ENCODE measurements around the gene FTO. TPM values are rescaled to one million over a fixed set of nuclear protein-coding genes. Genes with fewer than 3 reads are reported as not detected.

FTO gene
- total RNA-seq, 4 donors from 2014 or later = 125 to 182 (median 164) TPM

GRCh38 chr16:53952215-53953208 lies 248.6 kb downstream of the FTO start:
- Histone ChIP-seq H3K27ac (no peak overlapping the region), H3K4me3 (replicated peaks in 1 of 3) (no peak overlapping the region), H3K4me1 (peaks cover 7 to 11% of the 10 kb centered on the region in 2 donors), H3K9me3 (no peaks in the 10 kb centered on the region), H3K27me3 (no peaks in the 10 kb centered on the region), H3K36me3 (no peaks in the 10 kb centered on the region)
- intact Hi-C loops (cut with DNase I) = no loop called here
- WGBS, 2 donors = 80% methylated on average over 7 of the region's 7 CpGs
- peak in 1 of 2 donors; percentile 5 for DNase-seq
- no peak for TF ChIP-seq CTCF (IDR thresholded peaks at IDR 0.05)
- no peak for TF ChIP-seq POLR2A (IDR thresholded peaks at IDR 0.05)

GRCh38 chr16:53953336-53953735 lies 249.4 kb downstream of the FTO start:
- intact Hi-C loops (cut with DNase I) = no loop called here
- TF ChIP-seq CTCF (IDR thresholded peaks at IDR 0.05) = no peak
- TF ChIP-seq POLR2A (IDR thresholded peaks at IDR 0.05) = no peak
- Histone ChIP-seq H3K9me3 (no peaks in the 10 kb centered on the region), H3K4me3 (replicated peaks in 1 of 3) (no peak overlapping the region), H3K4me1 (peaks cover 7 to 11% of the 10 kb centered on the region in 2 donors), H3K27me3 (no peaks in the 10 kb centered on the region), H3K27ac (no peak overlapping the region), H3K36me3 (no peaks in the 10 kb centered on the region)
- DNase-seq = no peak
- WGBS, 2 donors = 77% methylated on average over 2 of the region's 2 CpGs

DNA sequence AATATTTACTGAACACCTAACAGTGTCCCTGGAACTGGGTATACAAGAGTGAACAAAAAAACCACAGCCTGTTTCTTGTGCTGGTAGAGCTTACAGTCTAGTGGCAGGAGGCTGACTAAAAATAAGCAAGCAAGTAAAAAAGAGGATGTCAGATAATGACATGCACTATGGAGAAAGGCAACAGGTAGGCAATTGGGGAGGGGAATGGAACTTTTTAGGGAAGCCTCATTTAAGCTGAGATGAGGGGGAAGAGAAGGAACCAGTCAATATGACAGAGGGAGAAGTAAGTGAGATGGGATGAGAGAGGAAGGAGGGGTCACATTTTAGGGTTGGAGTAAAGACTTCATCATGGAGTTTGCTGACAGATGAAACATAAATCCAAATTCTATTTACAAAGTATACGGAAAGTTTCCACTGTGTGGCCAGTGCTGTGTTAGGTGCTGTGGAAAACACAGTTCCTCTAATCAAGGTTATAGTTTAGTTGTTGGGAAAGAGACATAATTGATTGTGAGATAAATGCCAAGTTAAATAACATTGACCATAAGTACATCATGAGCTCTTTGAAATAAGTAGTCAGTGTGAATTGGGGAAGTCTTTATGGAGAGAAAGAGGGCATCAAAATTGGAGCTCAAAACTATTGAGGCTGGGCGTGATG lies 251.4 kb downstream of the FTO start:
- Histone ChIP-seq H3K4me3 (replicated peaks in 1 of 3) (no peak overlapping the region), H3K27me3 (no peaks in the 10 kb centered on the region), H3K36me3 (no peaks in the 10 kb centered on the region), H3K27ac (no peak overlapping the region), H3K9me3 (no peaks in the 10 kb centered on the region), H3K4me1 (peaks cover 7 to 11% of the 10 kb centered on the region in 2 donors)
- no peak for DNase-seq
- intact Hi-C loops (cut with DNase I) = no loop called here
- TF ChIP-seq POLR2A (IDR thresholded peaks at IDR 0.05) (no peak), CTCF (IDR thresholded peaks at IDR 0.05) (no peak)
- WGBS, 2 donors = 94 to 98% methylated on average over 2 of the region's 2 CpGs

DNA sequence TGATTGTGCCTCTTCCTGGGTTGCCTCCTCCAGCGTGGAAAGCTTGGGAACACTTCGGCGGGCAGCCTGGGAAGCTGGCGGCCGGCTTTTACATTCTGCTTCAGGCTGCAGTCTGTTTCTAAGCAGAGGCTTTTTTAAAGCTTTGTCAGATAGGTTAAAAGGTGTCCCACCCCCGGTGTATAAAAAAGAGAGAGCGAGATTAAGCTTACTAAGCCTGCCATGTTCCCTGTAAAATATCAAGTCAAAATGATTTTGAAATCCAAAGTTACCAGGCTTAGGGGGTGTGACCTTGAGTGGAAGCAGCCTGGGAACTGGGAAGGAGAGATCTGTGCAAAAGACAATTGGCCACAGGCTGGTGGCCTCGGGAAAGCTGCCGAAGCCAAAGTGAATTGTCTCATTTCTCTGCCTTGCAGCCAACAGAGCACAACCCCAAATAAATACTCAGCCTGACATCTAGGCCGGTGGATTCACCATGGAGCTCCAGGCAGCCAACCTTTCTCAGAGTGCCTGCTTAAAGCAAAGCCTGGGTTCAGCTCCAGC lies 254.5 kb downstream of the FTO start:
- TF ChIP-seq CTCF (IDR thresholded peaks at IDR 0.05) = no peak
- TF ChIP-seq POLR2A (IDR thresholded peaks at IDR 0.05) = no peak
- Histone ChIP-seq H3K36me3 (no peaks in the 10 kb centered on the region), H3K27me3 (no peaks in the 10 kb centered on the region), H3K4me3 (replicated peaks in 1 of 3) (no peak overlapping the region), H3K27ac (no peak overlapping the region), H3K4me1 (peaks cover 0 to 7% of the 10 kb centered on the region in 2 donors), H3K9me3 (no peaks in the 10 kb centered on the region)
- 83 to 91% methylated on average over 10 of the region's 10 CpGs for WGBS, 2 donors
- DNase-seq = no peak
- intact Hi-C loops (cut with DNase I) = no loop called here

Measured in thyroid gland (tissue), 4 donors.